Panc1 (cell line): Measurements from ENCODE around the gene PLK5.

ENCODE experiments used
- CTCF ChIP-seq: fragments of 450-650 bp; IDR thresholded peaks from 2 replicates; pipeline ENCODE4 v1.5.1; 2017; ENCODE audit warnings: mild to moderate bottlenecking
- POLR2AphosphoS5 ChIP-seq: IDR thresholded peaks from 2 replicates; pipeline ENCODE4 v1.6.1; 2012; ENCODE audit warnings: mild to moderate bottlenecking, low read depth, low read length, moderate library complexity
- REST ChIP-seq, 2 experiments: IDR thresholded peaks; 2 replicates each; pipeline ENCODE4 v1.6.1; 2011 to 2012; ENCODE audit warnings: low read depth in 2 of 2, control low read depth in 1 of 2, low read length in 1 of 2, mild to moderate bottlenecking in 1 of 2, moderate library complexity in 1 of 2; ENCODE audit not compliant: insufficient read depth in 1 of 2

GRCh38 chr19:1561236-1561842 is 37.5 kb downstream of the PLK5 start:
- TF ChIP-seq CTCF (no peak), POLR2AphosphoS5 (no peak), REST (IDR thresholded peaks at IDR 0.05; ENCODE audit: insufficient read depth in 1 of 2, low read depth in 2 of 2, low read length in 1 of 2) (no peak)
